Activated CD8-positive, alpha-beta T cell treated with anti-CD3 and anti-CD28 coated beads for 36 hours (primary cell): ENCODE results near the gene ATRIP. TPM values are rescaled to one million over a fixed set of nuclear protein-coding genes. Genes with fewer than 3 reads are reported as not detected.

Source experiments
- ATAC-seq: fragments of 200-7000 bp; cut with Tn5 transposase; one replicate; pipeline ENCODE4 v1.10.0; 2021; ENCODE audit warnings: mild to moderate bottlenecking, moderate library complexity
- CTCF ChIA-PET: fragments of 350-600 bp; sonication (Branson Sonifier 250); formaldehyde crosslinking; loops from one replicate; lab custom pipeline; 2021; ENCODE audit warnings: antibody characterized with exemption; lab: Charles Lee
- POLR2A ChIA-PET: fragments of 350-600 bp; sonication (Branson Sonifier 250); formaldehyde crosslinking; loops from one replicate; lab custom pipeline; 2021; ENCODE audit warnings: antibody characterized with exemption; lab: Charles Lee
- DNase-seq: peaks from one replicate; pipeline ENCODE4 v3.0.0-alpha.2; 2020
- H3K27ac Mint-ChIP-seq: one replicate; pipeline ENCODE4 v1.8.0; 2021; ENCODE audit warnings: mild to moderate bottlenecking, mixed read lengths
- H3K27me3 Mint-ChIP-seq: one replicate; pipeline ENCODE4 v1.8.0; 2021; ENCODE audit warnings: mixed read lengths
- H3K36me3 Mint-ChIP-seq: one replicate; pipeline ENCODE4 v1.8.0; 2021; ENCODE audit warnings: low read depth, mixed read lengths
- H3K4me1 Mint-ChIP-seq: one replicate; pipeline ENCODE4 v1.8.0; 2021; ENCODE audit warnings: low read depth, mixed read lengths
- H3K4me3 Mint-ChIP-seq: one replicate; pipeline ENCODE4 v1.8.0; 2021; ENCODE audit warnings: mild to moderate bottlenecking, moderate library complexity, mixed read lengths
- H3K9me3 Mint-ChIP-seq: one replicate; pipeline ENCODE4 v1.8.0; 2021; ENCODE audit warnings: mixed read lengths
- CTCF ChIP-seq: fragments of 200-600 bp; IDR thresholded peaks from one replicate; pipeline ENCODE4 v1.8.0; 2022; ENCODE audit warnings: antibody characterized with exemption, mild to moderate bottlenecking
- intact Hi-C: fragments of 100-400 bp; cut with micrococcal nuclease; formaldehyde crosslinking; loops from one replicate; pipeline ENCODE4 v1.10.0; 2022
- total RNA-seq, 2 experiments: library from RNA; stranded (reverse); gene quantifications; one replicate each; pipeline ENCODE4 v1.2.3, GENCODE V29; 2021

Gene ATRIP
- total RNA-seq, 2 experiments from 2014 or later, result 12.4 to 15.0 TPM

DNA sequence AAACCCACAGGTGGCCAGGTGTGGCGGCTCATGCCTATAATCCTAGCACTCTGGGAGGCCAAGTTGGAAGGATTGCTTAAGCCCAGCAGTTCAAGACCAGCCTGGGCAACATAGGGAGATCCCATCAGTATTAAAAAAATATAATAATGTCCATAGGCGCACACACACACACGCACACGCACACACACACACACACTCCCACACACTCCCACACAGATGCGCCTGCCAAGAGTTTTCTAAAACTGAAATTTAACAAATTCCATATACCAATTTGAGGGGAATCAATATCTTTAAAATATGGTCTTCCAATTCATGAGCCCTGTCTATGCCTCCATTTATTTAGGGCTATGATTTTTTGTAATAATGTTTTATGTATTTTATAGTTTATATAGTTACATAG lies 40.4 kb downstream of the ATRIP start:
- no peaks in the 10 kb centered on the region for H3K9me3 Mint-ChIP-seq
- no peaks in the 10 kb centered on the region for H3K27me3 Mint-ChIP-seq
- DNase-seq (no peak), ATAC-seq (no peak)
- ChIA-PET CTCF (no interaction called here), POLR2A (no interaction called here)
- no peak overlapping the region for H3K27ac Mint-ChIP-seq
- no peaks in the 10 kb centered on the region for H3K4me1 Mint-ChIP-seq
- H3K4me3 Mint-ChIP-seq, result no peak overlapping the region
- intact Hi-C loops, result no loop called here
- H3K36me3 Mint-ChIP-seq, result no peaks in the 10 kb centered on the region
- TF ChIP-seq CTCF, result no peak

- Mint-ChIP-seq H3K9me3 (no peaks in the 10 kb centered on the region), H3K4me1 (no peaks in the 10 kb centered on the region), H3K36me3 (no peaks in the 10 kb centered on the region), H3K4me3 (no peak overlapping the region), H3K27me3 (no peaks in the 10 kb centered on the region), H3K27ac (no peak overlapping the region)
- ATAC-seq (no peak), DNase-seq (no peak)
- ChIA-PET CTCF (no interaction called here), POLR2A (no interaction called here)
- intact Hi-C loops, result no loop called here
- no peak for TF ChIP-seq CTCF
Observed at GRCh38 chr3:48492461-48493202, 46.1 kb downstream of the ATRIP start.

- POLR2A ChIA-PET, result no interaction called here
- Mint-ChIP-seq H3K4me1 (no peaks in the 10 kb centered on the region), H3K27ac (no peak overlapping the region), H3K27me3 (no peaks in the 10 kb centered on the region), H3K4me3 (no peak overlapping the region), H3K9me3 (no peaks in the 10 kb centered on the region), H3K36me3 (no peaks in the 10 kb centered on the region)
- no peak for TF ChIP-seq CTCF
- intact Hi-C loops, result no loop called here
- DNase-seq (no peak), ATAC-seq (no peak)
- CTCF ChIA-PET, result no interaction called here
Observed at GRCh38 chr3:48493203-48493501, 46.6 kb downstream of the ATRIP start.

- Mint-ChIP-seq H3K27me3 (no peaks in the 10 kb centered on the region), H3K9me3 (no peaks in the 10 kb centered on the region), H3K36me3 (peaks cover 2% of the 10 kb centered on the region), H3K27ac (peak overlapping the region; percentile 16), H3K4me1 (peaks cover 25% of the 10 kb centered on the region), H3K4me3 (no peak overlapping the region)
- CTCF ChIA-PET, result interaction anchor here (1.0 to 1.5 kb wide), 2 partner anchors 48 to 64 kb away, joined by 3 read pairs; no protein-coding TSS in a partner anchor
- intact Hi-C loops, result no loop called here
- TF ChIP-seq CTCF, result no peak
- ATAC-seq (no peak), DNase-seq (no peak)
- POLR2A ChIA-PET, result interaction anchor here (0.7 to 1.5 kb wide), 2 partner anchors 12 to 28 kb away, joined by 3 read pairs; no protein-coding TSS in a partner anchor
Observed at GRCh38 chr3:48500656-48501055, 54.1 kb downstream of the ATRIP start.

GRCh38 chr3:48501196-48501595 lies 54.7 kb downstream of the ATRIP start:
- no peak for TF ChIP-seq CTCF
- no peak overlapping the region for H3K4me3 Mint-ChIP-seq

More at GRCh38 chr3:48501196-48501595, 54.7 kb downstream of the ATRIP start:
- H3K36me3 Mint-ChIP-seq, result peaks cover 2% of the 10 kb centered on the region
- no peaks in the 10 kb centered on the region for H3K27me3 Mint-ChIP-seq
- peaks cover 25% of the 10 kb centered on the region for H3K4me1 Mint-ChIP-seq
- CTCF ChIA-PET, result interaction anchor here (0.8 to 1.5 kb wide), 4 partner anchors 47 to 101 kb away, joined by 3 read pairs; no protein-coding TSS in a partner anchor
- ATAC-seq (no peak), DNase-seq (no peak)
- no peak overlapping the region for H3K27ac Mint-ChIP-seq
- no peaks in the 10 kb centered on the region for H3K9me3 Mint-ChIP-seq
- intact Hi-C loops, result no loop called here
- POLR2A ChIA-PET, result no interaction called here
